Fibroblast of skin of left biceps (primary cell): ENCODE data around the gene BANP.
A peak's percentile ranks its signal among the peaks of the same experiment; 100 is the strongest.
"Not testable (repeated sequence)": the region's sequence is repeated elsewhere in the genome, so short reads cannot be mapped to it uniquely, and the experiment has no call there.

Experiments used
- DNase-seq, 2 experiments: peaks; one replicate each; pipeline ENCODE4 v3.0.0-alpha.2; 2013; ENCODE audit warnings: low read depth in 2 of 2

The BANP gene

DNA sequence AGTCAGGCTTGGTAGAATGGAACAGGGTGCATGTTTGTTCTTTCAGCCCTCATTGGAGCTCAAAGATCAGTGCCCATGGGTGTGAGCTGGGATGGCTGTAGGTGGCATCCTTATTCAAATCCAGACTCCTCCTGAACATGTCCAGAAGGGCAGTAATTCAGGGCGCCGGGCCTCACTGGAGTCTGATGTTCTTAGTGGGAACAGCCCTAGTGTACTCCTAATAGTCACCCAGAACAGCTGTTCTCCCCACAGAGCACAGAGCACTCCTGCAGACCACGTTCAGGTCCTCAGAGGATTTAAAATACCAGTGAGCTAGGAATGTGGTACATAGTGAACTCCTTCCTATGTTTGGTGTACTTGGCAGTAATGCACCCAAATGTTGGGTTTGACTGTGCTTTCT is 96.2 kb downstream of the BANP start:
- DNase-seq: no peak

DNA sequence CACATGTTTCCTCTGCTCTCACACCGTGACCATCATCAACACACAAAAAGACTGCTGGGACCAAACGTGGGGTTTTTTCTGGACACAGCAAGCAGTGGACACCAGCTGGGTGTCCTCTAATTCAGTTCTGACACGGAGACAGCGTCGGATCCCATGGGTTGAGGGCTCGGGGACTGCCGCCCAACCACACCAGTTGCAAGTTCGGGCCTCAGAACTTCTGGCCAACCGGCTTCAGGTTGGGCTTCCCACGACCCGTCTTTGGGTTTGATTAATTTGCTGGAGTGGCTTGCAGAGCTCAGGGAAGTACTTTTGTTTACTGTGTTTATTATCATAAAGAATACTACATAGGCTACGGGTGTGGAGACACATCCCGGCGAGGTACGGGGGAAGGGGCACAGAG is 97.8 kb downstream of the BANP start:
- DNase-seq: no peak

DNA sequence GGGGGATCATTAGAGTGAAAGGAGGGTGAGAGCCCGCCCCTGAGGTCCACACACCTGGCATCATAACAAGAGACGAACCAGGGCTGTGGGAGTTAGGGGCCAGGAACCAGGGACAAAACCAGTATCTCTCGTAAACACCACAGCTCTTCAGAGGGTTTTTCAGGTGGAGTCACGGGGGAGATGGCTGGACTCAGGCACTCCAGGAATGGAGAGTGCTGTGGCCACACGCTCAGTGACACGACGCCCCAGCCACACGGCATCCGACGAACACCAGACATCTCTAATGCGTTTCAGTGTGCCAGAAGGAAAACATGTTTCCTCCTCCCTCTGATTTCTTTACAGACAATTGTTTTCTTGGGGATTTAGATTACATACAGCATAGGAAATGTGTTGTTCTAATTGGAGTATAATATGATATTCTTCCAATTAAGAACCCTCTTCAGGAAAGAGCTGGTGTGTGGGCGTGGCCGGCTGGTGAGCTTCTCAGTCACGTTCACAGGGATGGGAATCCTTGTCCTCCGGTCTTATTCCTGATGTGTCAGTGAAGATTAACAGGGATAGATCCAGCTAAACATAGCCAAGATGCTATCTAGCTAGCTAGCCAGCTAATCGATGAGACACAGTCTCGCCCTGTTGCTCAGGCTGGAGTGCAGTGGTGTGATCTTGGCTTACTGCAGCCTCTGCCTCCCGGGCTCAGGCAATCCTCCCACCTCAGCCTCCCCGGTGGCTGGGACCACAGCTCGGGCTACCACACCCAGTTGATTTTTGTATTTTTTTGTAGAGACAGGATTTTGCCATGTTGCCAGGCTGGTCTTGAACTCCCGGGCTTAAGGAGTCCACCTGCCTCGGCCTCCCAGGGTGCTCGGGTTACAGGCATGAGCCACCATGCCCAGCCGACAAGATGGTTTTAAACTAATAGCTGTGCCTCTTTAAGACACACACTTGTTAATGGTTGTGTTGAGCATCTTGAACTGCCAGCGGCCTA is 98.6 kb downstream of the BANP start:
- no peak for DNase-seq

DNA sequence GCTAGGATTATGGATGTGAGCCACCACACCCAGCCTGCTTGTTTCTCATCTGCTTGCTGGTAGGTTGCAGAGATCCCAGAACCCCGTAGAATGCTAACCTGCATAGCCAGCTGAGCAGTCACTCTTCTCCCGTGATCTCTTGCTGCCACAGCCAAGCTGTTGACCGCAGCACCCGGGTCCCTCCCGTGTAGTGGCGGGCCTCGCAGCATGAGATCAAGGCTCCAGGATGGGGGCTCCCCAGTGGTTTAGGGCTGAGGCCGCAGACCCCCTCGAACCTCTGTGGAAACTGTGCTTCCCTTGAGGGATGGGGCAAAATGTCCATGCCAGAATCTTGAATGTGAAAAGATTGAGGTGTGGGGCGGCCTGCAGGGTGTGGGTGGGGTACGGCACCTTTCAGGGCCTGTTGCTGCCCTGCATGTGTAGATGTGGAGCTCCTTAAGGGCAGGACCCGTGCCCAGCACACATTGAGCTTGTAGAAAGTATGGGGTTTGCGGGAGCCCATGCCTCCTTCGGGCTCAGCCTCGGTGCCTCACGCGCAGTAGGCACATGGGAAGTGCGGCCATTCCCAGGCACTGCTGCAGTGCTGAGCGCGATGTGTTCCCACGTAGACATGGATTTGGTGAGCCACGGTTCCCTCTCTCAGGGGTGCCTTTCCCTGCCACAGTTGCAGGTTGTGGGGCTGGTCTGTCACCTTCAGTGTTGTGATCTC is 99.9 kb downstream of the BANP start:
- DNase-seq: no peak

DNA sequence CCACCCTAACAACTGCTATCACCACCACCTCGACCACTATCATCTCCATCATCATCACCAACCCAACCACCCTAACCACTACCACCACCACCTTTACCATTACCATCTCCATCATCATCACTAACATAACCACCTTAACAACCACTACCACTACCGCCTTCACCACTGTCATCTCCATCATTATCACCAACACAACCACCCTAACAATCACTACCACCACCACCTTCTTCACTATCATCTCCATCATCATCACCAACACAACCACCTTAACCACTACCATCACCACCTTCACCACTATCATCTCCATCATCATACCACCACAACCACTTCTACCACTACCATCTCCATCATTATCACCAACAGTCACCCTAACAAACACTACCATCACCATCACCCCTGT is 101.4 kb downstream of the BANP start:
- no peak for DNase-seq

DNA sequence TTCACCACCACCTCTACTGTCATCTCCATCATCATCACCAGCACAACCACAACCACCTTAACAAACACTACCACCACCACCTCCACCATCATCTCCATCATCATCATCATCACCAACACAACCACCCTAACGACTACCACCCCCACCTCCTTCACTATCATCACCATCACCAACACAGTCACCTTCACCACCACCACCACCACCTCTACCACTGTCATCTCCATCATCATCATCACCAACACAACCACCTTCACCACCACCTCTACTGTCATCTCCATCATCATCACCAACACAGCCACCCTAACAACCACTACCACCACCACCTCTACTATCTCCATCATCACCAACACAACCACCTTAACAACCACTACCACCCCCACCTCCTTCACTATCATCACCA is 102.2 kb downstream of the BANP start:
- not testable (repeated sequence) for DNase-seq

DNA sequence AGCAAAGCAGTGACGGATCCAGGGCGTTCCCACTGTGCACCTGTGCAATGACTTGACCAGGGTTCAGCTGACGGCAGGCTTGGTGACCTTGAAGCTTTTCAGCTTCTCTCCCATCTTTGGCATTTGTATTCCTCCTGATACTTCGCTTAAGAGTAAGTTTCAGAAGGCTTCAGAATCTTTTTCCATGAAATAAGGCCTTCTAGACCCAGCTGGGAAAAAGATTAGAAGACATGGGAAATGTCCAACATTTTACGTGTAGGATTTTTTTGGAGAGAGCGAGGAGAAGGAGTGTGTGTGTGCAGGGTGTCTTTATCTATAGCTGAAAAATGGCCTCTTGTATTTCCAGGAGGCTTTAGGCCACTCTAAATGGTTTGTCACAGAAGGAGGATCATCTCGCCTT is 104.1 kb downstream of the BANP start:
- no peak for DNase-seq

DNA sequence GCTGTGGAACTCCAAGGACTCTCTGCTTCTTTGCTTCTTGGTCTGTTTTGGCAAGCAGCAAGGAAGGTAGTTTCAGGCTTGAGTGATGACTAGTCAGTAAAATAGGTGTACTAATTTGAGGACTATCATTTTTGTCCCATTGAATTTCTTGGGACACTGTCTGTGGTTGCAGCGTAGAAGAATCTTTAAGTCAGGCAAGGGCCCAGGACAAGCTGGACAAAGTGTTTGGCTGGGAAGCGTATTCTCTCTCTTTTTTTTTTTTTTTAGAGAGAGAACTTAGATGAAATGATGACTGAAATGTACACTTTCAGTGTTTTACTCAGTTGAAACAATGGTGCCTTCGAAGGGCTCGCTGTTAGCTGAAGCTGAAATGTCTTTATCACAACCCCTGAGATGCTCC is 105.0 kb downstream of the BANP start:
- no peak for DNase-seq

DNA sequence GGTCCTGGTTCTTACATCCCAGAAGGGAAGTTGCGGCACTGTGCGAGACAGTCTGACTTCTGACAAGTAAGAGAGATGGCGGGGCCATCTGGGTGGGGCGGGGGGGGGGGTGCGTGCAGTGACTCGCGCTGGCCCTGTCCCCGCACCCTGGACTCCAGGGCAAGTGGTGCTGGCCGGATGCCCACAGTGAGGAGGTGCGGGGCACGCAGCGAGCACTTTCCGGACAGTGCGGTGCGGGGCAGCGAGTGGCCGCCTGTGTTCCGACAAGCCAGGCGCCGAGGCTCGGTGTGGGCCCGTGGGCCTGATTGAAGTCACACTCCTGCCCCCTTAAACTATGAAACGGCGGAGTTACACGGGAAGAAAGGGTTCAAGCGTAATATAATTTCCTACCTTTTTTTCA is 106.4 kb downstream of the BANP start:
- no peak for DNase-seq

DNA sequence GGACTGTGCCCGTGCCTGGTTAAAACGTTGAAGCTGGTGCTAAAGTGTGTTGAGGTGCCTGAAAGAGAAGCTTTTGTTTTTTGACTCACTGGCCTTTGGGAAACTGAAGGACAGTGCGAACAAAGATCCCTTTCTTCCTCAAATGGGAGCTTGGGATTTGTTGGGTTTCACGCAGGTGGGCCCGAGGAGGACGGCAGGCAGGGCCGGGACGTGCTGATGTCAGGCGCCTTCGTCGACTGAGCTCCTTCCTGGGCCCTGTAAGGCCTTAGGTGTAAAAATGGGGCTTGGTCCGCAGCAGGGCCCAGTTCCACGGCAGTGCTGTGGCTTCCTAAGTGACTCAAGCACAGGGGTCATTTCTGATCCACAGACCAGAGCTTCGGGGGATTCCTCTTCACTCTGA is 106.9 kb downstream of the BANP start:
- no peak for DNase-seq

DNA sequence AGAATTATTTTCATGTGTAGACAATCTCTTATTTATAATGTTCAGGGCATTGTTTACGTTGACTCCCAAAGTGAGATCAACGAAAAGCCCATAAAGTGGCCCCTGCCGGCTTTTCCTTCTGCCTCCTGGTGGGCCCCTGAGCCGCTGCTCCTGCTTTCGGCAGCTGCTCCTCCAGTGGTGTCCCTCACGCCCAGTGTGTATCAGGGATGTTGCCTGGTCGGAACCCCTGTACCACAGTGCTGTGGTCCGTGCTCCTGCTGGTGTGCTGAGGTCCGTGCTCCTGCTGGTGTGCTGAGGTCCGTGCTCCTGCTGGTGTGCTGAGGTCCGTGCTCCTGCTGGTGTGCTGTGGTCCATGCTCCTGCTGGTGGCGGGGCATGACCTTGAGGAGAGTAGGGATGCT is 107.6 kb downstream of the BANP start:
- DNase-seq: no peak

DNA sequence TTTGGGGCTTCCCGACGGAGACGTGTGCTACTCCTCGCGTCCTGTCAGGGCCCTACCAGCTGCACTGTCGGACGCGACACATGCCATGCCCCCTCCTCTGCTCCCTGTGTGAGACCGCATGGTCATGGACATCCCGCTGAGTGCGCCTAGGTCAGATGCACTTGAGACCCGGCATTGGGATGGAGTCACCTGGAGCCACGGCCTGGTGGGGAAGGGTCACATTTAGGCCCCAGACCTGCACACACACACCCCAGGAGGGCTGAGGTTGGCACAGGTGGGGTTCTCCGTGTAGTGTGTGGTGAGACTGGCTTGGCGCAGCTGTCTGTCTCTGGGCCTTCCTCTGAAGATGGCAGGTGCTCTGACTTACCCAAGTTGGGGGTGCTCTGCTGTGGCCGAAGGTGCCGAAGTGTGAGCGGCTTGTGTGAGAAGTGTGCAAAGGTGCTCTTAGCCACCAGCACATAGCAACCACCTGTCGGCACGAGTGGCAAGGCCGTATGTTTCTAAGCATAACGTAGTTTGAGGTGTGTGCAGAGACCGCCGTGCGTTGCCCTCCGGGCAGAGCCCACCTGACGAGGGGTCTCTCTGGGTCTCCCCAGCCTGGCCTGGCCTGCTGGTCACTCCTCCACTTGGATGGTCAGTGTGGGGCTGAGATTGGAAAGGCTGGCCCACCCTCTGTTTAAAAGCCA is 108.6 kb downstream of the BANP start:
- no peak for DNase-seq

DNA sequence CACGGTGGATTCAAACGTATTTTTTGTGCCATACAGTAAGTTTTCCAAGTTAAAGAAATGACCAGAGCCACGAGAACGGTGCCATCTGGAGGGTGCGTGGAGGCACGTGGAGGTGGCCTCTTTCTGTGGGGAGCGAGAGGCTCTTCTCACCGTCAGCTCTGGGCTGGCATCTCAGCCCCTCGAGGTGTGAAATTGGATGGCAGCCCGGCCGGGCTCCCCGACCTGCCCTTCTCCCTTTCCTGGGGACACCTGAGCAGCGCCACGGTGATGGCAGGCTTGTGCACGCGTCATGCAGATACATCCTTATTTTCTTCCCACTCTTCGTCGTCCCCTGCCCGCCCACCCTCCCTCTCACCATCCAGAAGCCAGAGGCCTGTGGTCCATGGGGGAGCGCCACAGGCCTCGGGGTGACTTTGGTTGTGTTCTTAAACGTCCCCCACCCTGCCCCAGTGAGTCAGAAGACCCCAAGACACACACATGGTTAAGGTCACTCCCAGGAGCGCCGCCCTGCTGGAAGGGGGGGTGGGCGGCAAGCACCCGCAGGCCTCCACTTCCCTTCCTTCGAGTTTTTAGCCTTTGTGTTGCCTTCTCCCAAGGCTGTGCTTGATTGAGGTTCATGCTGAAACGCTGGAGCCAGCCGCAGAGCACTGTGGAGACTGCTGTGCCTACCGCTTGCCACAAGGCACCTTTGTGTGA is 109.4 kb downstream of the BANP start:
- no peak for DNase-seq

DNA sequence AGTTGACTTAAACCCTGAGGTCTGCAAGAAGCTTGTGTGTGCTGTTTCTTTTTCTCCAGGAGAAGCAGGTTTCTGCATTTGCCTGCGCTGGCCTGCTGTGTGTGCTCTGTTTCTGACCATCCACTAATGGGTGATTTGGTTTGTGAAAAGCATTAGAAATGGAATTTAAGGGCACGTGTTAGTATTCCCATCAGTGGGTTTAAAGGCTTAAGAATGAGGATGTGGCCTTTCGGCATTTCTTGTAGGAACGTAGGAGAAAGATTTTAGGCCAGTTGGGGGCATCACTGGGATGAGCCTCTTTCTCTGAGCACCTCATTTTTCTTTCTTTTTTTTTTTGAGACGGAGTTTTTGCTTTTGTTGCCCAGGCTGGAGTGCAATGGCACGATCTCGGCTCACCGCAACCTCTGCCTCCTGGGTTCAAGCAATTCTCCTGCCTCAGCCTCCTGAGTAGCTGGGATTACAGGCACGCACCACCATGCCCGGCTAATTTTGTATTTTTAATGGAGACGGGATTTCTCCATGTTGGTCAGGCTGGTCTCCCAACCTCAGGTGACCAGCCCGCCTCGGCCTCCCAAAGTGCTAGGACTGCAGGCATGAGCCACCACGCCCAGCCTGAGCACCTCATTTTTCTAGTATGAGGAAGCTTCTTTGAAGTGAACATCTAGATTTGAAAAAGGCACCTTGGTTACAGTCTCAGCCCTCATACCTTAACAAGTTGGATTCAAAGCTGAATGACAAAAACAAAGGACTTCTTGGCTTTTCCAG is 110.3 kb downstream of the BANP start:
- DNase-seq: no peak

DNA sequence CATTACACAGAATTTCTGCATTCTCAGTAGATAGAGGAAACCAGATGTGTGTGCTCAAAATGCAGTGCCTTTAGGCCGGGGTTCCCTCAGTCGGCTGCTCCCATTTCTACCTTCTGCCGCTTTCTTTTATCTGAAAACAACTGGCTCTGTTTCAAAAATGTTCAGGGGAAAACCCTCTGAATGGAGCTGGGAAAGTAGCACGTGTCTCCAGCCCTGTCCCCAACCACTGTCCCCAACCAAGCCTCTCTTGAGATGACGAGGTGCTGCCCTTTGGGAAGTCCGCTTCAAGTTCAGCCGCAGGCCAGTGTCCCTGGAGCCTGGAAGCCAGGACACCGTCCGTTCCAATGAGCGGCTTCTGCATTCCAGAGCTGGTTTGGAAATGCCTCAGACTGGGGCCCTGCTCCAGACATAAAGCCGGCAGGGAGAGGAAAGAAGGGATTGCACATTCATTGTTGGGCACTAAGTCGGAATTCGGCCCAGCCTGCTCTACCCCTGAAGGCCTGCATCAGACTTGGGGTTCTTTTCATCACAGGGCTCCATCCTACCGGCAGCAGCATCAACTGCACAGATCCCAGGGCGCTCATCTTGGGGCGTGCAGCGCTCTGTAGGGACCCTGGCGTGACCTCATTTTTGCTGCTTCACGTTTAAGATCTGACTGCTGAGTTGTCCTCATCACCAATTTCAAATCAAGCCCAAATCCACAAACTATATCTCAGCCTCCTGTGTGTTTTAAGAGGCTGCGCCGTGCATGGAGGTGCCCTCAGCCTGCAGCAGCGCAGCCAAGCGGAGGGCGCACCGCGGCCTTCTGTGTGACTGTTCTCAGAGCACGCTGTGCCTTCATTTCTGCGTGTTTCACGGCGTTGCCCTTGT is 111.3 kb downstream of the BANP start:
- DNase-seq: peak; percentile 60 to 62

DNA sequence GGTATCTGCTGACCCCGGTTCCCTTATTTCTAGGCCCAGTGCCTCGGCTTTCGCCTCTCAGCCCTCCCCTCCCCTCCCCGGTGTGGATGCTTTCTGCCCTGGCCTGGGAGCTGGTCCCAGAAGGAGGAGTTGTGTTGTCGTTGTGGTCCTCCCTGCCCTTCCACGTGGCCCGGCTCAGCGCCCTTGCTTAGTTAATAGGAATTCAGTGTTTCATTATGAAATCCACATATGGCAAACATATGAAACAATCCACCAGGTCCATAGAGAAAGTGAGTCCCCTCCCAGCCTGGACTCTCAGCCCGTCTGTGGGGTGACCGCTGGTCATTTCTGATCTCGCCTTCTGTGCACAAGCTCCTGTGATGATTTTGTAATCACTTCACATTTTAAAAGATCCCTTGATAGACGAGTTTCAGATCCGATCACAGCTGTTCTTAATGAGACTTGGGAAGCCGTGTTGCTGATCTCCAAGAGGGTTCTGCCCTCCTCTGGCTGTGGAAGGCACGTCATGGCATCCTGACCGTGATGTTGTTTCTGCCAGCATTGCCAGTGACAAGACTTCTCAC is 112.1 kb downstream of the BANP start:
- peak; percentile 80 to 81 for DNase-seq

DNA sequence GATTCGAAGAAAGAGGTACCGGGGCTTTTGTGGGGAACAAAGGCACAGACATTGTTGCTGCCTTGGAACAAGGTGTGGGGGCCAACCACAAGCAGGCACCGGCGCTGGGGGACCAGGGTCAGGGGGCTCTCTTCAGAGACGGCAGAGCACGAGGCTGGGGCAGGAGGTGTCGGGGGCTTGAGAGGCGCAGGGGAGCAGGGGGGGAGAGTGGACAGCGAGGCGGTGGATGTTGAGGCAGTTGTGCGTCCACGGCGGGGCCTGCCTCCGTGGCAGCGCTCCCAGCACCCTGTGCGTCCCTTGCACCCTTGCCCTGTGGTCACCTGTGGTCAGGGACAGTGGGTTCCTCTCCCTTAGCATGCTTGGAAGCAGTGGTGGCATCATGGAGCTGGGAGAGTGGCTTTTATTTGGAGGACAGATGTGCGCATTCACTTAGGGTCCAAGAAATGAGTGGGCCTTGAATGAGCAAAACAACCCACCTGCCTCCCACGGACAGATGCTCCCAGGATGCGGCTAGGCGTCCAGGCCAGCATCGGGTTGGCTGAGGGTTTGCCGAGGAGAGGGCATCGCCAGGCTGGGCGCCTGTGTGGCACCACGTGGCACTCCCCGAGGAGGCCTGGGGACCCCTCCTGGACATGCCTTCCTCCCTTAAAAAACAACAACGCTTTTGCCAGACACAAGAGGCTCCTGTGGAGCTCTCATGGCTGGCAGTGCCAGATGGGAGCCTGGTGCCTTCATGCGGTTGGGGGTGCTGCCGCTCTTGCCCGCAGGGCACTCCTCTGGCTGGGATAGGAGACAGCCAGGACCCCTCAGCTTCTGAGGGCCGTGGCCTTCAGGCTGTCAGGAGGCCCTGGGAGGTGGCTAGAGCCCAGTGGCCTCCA is 113.0 kb downstream of the BANP start:
- no peak for DNase-seq

DNA sequence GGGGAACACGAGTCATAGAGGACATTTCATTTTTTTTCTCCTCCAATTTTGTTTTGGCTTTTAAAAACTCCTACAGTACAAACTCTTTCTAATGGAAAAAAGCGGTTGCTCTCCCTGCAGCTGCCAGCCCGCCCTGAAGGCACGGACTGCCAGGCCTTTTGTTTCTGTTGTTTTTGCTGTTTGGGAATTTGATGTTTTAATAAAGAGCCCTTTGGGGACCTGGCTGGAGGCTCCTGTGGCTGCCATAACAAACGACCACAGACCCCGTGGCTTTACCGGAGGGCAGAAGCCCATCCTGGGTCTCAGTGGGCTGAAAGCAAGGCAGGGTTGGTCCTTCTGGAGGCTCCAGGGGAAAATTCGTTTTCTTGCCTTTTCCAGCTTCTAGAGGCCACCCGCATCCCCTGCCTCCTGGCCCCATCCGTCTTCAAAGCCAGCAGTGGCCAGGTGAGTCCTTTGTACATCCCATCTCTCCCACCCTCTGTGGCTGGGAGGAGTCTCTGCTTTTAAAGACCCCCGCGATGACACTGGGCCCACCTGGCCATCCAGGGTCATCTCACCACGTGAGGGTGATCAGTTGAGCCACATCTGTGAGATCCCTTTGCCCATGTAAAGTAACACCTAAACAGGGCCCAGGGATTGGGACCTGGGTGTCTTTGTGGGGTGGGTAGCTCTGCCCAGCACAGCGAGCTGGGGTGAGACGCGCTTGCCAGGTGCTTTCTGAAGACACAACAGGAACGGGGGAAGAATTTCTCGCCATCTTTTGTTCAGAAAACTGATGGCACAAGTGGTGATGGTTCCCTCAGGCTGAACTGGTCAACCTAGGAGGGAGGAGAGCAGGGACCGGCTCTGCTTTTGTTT is 113.9 kb downstream of the BANP start:
- no peak for DNase-seq
